Measurements from ENCODE around the gene CCNK.

Gene CCNK

DNA sequence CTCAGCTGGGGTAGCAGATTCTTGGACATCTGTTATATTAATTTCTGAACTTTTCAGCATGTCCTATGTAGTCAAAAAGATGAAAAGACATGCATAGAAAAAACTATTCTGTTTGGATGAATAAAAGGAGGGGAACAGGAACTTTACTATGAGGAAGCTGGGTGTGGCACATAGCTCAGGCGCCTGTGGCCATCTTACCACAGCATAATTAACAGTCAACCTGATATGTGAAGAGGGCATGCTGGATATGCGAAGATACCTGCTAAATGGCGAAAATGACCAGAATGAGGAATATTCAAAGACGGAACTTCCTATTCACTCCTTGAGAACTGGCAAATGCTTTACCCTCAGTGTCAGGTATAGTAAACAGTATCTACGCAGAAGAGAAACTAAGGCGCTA lies 19.0 kb upstream of the CCNK start:
- no peak overlapping the region for H3K4me2 ChIP-seq (ENCODE audit: low read depth, low read length, poor library complexity, severe bottlenecking)
- no peak overlapping the region for H3K4me3 ChIP-seq (ENCODE audit: low read length, poor library complexity, severe bottlenecking)
- H3K9me3 ChIP-seq (ENCODE audit: insufficient read depth, low read depth, low read length), result no peaks in the 10 kb centered on the region
- peaks cover 12% of the 10 kb centered on the region for H4K20me1 ChIP-seq (ENCODE audit: insufficient read depth, low read length, poor library complexity, severe bottlenecking)
- H3K36me3 ChIP-seq (ENCODE audit: insufficient read depth, low read length), result peaks cover 70% of the 10 kb centered on the region; the same call in 1 of the 2 replicates
- H3F3A ChIP-seq (ENCODE audit: low read depth), result no peaks in the 10 kb centered on the region
- H3K9ac ChIP-seq (ENCODE audit: low read depth, low read length, poor library complexity, severe bottlenecking), result no peak overlapping the region
- H2AFZ ChIP-seq (ENCODE audit: low read length), result no peak overlapping the region
- no peak for TF ChIP-seq EZH2phosphoT487 (IDR thresholded peaks at IDR 0.05; ENCODE audit: borderline replicate concordance)
- TF ChIP-seq, protein P1, sequence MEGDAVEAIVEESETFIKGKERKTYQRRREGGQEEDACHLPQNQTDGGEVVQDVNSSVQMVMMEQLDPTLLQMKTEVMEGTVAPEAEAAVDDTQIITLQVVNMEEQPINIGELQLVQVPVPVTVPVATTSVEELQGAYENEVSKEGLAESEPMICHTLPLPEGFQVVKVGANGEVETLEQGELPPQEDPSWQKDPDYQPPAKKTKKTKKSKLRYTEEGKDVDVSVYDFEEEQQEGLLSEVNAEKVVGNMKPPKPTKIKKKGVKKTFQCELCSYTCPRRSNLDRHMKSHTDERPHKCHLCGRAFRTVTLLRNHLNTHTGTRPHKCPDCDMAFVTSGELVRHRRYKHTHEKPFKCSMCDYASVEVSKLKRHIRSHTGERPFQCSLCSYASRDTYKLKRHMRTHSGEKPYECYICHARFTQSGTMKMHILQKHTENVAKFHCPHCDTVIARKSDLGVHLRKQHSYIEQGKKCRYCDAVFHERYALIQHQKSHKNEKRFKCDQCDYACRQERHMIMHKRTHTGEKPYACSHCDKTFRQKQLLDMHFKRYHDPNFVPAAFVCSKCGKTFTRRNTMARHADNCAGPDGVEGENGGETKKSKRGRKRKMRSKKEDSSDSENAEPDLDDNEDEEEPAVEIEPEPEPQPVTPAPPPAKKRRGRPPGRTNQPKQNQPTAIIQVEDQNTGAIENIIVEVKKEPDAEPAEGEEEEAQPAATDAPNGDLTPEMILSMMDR (conservative IDR thresholded peaks at IDR 0.05; ENCODE audit: low read length), result no peak
- peaks cover 22% of the 10 kb centered on the region for H3K79me2 ChIP-seq (ENCODE audit: insufficient read depth, low read length)
- no peaks in the 10 kb centered on the region for H3K4me1 ChIP-seq (ENCODE audit: insufficient read depth, low read length, poor library complexity, severe bottlenecking)
- no peaks in the 10 kb centered on the region for H3K9me2 ChIP-seq (replicated peaks; ENCODE audit: low read depth, low read length)
- no peaks in the 10 kb centered on the region for H3K27me3 ChIP-seq (ENCODE audit: insufficient read depth, low read length, poor library complexity, severe bottlenecking)

DNA sequence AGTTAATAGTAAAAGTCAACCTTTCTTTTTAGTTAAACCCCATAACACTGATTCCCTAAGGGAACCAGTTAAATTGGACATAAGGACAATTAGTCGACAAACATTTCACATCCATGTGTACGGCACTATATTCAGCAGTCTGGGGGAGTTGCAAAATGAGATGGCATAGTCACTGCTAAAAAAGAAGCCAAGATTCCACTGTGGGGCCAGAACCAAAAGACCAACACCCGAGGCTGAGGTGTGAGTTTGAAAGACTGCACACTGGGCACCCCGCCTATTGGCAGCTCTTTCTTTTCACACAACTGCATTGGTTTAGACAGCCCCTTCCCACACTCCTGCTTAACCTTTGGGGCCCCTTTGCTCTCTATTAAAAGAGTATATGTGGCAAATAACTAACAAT lies 17.2 kb upstream of the CCNK start:
- TF ChIP-seq EZH2phosphoT487 (IDR thresholded peaks at IDR 0.05; ENCODE audit: borderline replicate concordance), result no peak
- TF ChIP-seq, protein P1 (conservative IDR thresholded peaks at IDR 0.05; ENCODE audit: low read length), result no peak
- H3K9me2 ChIP-seq (replicated peaks; ENCODE audit: low read depth, low read length), result no peaks in the 10 kb centered on the region
- H3K27me3 ChIP-seq (ENCODE audit: insufficient read depth, low read length, poor library complexity, severe bottlenecking), result no peaks in the 10 kb centered on the region
- no peak overlapping the region for H3K4me2 ChIP-seq (ENCODE audit: low read depth, low read length, poor library complexity, severe bottlenecking)
- peaks cover 14% of the 10 kb centered on the region for H3K4me1 ChIP-seq (ENCODE audit: insufficient read depth, low read length, poor library complexity, severe bottlenecking)
- H3K79me2 ChIP-seq (ENCODE audit: insufficient read depth, low read length), result peaks cover 40% of the 10 kb centered on the region
- H3F3A ChIP-seq (ENCODE audit: low read depth), result no peaks in the 10 kb centered on the region
- H2AFZ ChIP-seq (ENCODE audit: low read length), result no peak overlapping the region
- no peak overlapping the region for H3K9ac ChIP-seq (ENCODE audit: low read depth, low read length, poor library complexity, severe bottlenecking)
- H3K9me3 ChIP-seq (ENCODE audit: insufficient read depth, low read depth, low read length), result no peaks in the 10 kb centered on the region
- H3K36me3 ChIP-seq (ENCODE audit: insufficient read depth, low read length), result peaks cover 58% of the 10 kb centered on the region; the same call in 1 of the 2 replicates
- no peak overlapping the region for H3K4me3 ChIP-seq (ENCODE audit: low read length, poor library complexity, severe bottlenecking)
- H4K20me1 ChIP-seq (ENCODE audit: insufficient read depth, low read length, poor library complexity, severe bottlenecking), result peaks cover 27% of the 10 kb centered on the region

DNA sequence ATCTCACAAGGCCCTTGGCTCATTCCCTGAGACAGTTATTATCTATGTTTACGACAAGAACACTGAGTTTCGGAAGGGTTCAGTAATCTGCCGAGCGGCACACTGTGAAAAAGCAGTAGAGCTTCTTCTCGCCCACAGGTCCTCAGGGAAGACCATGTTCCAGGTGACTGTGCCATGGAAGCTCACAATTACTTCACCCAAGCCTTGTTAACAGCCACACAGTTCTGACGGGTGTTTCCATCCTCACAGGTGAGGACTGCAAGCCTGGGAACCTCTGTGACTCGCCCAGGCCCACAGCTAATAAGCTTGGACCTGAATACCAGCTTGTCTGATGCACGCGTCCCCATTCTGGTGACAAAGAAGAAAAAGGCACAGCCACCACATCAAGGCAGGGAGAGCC lies 15.9 kb upstream of the CCNK start:
- H3K9me2 ChIP-seq (replicated peaks; ENCODE audit: low read depth, low read length), result no peaks in the 10 kb centered on the region
- no peak overlapping the region for H3K4me3 ChIP-seq (ENCODE audit: low read length, poor library complexity, severe bottlenecking)
- no peak overlapping the region for H3K4me2 ChIP-seq (ENCODE audit: low read depth, low read length, poor library complexity, severe bottlenecking)
- no peaks in the 10 kb centered on the region for H3K9me3 ChIP-seq (ENCODE audit: insufficient read depth, low read depth, low read length)
- TF ChIP-seq, protein P1 (conservative IDR thresholded peaks at IDR 0.05; ENCODE audit: low read length), result no peak
- H3K9ac ChIP-seq (ENCODE audit: low read depth, low read length, poor library complexity, severe bottlenecking), result no peak overlapping the region
- H2AFZ ChIP-seq (ENCODE audit: low read length), result no peak overlapping the region
- peaks cover 55% of the 10 kb centered on the region; the same call in 1 of the 2 replicates for H3K36me3 ChIP-seq (ENCODE audit: insufficient read depth, low read length)
- H3F3A ChIP-seq (ENCODE audit: low read depth), result no peaks in the 10 kb centered on the region
- H3K79me2 ChIP-seq (ENCODE audit: insufficient read depth, low read length), result peaks cover 53% of the 10 kb centered on the region
- no peaks in the 10 kb centered on the region for H3K27me3 ChIP-seq (ENCODE audit: insufficient read depth, low read length, poor library complexity, severe bottlenecking)
- H4K20me1 ChIP-seq (ENCODE audit: insufficient read depth, low read length, poor library complexity, severe bottlenecking), result peaks cover 38% of the 10 kb centered on the region
- peaks cover 22% of the 10 kb centered on the region for H3K4me1 ChIP-seq (ENCODE audit: insufficient read depth, low read length, poor library complexity, severe bottlenecking)

All from Loucy (cell line).